Measurements from ENCODE around the gene MYL2.

The MYL2 gene

GRCh38 chr12:110888256-110888991 lies 32.0 kb downstream of the MYL2 start:
- DNase-seq: no peak

- DNase-seq: no peak
Observed at GRCh38 chr12:110885152-110885840, 35.1 kb downstream of the MYL2 start.

GRCh38 chr12:110883251-110883650 lies 37.1 kb downstream of the MYL2 start:
- no peak for DNase-seq

GRCh38 chr12:110880651-110881050 lies 39.7 kb downstream of the MYL2 start:
- no peak for DNase-seq

GRCh38 chr12:110874781-110875180 lies 45.6 kb downstream of the MYL2 start:
- no peak for DNase-seq

- DNase-seq: no peak
Observed at GRCh38 chr12:110874351-110874750, 46.0 kb downstream of the MYL2 start.

GRCh38 chr12:110872100-110872499 lies 48.3 kb downstream of the MYL2 start:
- DNase-seq: no peak

- no peak for DNase-seq
Observed at GRCh38 chr12:110869803-110870202, 50.6 kb downstream of the MYL2 start.

GRCh38 chr12:110869026-110869425 lies 51.4 kb downstream of the MYL2 start:
- no peak for DNase-seq

- DNase-seq: no peak
Observed at GRCh38 chr12:110865521-110865920, 54.9 kb downstream of the MYL2 start.

- DNase-seq: no peak
Observed at GRCh38 chr12:110863161-110863560, 57.2 kb downstream of the MYL2 start.

GRCh38 chr12:110862329-110862728 lies 58.0 kb downstream of the MYL2 start:
- DNase-seq: no peak

- no peak for DNase-seq
Observed at GRCh38 chr12:110861729-110862128, 58.6 kb downstream of the MYL2 start.
